Stimulated activated naive CD8-positive, alpha-beta T cell treated with anti-CD3 and anti-CD28 coated beads, Interleukin-15, Interleukin-2, amounts not matched to agents 100 U/mL and 50 U/mL, for 24 hours (primary cell): ENCODE data around the gene P2RX3.
A peak's percentile ranks its signal among the peaks of the same experiment; 100 is the strongest.

Experiments used
- ATAC-seq: fragments of 150-1000 bp; cut with Tn5 transposase; one replicate; pipeline ENCODE4 v1.10.0; 2021
- DNase-seq: peaks from one replicate; pipeline ENCODE4 v3.0.0; 2021

P2RX3 gene

GRCh38 chr11:57310091-57310490, 28.1 kb upstream of the P2RX3 start:
- DNase-seq, result no peak
- ATAC-seq, result no peak

DNA sequence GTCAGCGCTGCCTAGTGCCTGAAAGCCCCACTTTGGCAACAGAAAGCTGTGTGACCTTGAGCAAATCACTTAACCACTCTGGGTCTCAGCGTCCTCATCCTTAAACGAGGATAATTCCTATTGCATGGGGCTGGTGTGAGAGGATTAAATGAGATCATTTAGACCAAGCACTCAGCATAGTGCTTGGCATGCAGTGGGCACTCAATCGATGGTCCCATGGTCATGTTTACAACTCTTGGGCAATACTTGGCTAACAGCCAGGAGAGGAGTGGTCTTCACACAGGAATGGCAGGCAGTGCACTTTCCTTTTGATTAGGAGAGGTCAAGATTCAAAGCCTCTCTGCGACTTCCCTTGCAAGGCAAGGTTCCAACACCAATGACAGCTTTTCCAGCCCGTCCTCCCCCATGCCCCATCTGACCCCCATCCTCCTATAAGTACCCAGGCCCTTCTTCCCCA, 27.5 kb upstream of the P2RX3 start:
- ATAC-seq, result no peak
- DNase-seq, result no peak

GRCh38 chr11:57311109-57311936, 26.8 kb upstream of the P2RX3 start:
- DNase-seq (peak; percentile 86), ATAC-seq (peak; percentile 99)

- no peak for DNase-seq
- ATAC-seq, result no peak
These were observed 25.6 kb upstream of the P2RX3 start for GRCh38 chr11:57312511-57313021.

DNA sequence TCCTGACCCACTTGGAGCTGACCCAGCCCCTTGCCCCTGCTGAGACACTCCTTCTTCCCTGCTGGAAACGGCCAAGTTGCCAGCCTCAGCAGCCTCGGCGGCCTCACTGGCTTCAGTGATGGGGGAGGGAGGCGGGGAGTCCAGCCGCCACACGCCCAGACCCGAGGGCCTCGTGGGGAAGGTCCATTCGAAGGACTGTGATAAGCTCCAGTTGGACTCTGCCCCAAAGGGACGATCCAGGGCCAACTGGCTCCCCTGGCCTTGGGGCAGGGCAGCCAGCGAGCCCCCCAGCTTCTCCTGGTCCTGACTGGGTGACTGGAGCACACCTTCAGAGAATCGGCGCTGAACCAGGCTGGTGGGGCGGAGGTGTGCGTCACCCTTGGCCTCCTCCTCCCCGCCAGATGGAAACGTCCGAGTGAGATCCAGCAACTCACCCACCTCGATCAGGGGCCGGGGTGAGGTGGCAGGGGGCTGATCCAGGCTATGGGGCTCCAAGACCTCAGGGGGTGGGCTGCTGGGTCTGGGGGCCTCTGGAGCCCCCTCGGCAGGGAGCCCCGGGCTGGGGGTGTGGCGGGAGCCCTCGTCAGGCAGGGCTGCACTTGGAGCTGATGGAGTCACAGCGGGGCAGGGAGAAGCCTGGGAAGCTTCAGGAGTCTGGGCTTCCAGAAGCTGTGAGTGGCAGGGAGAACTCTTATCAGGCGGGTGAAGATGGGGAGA, 24.9 kb upstream of the P2RX3 start:
- ATAC-seq, result no peak
- DNase-seq, result no peak

DNA sequence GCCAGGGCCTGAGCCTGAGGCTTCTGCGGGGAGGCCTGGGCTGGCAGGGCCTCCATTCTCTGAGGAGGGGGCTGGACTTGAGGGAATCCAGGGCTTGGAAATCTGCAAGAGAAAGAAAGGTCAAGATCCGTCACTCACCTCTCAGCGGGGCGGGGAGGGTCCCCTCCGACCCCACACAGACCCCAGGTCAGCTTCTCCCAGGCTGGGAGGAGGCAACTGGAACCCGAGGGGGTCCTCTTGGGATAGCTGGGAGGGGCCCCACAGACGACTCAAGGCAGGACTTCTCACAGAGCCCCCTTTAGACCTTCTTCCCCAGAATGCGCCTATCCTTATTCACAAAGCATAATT, 24.4 kb upstream of the P2RX3 start:
- ATAC-seq (no peak), DNase-seq (no peak)

DNA sequence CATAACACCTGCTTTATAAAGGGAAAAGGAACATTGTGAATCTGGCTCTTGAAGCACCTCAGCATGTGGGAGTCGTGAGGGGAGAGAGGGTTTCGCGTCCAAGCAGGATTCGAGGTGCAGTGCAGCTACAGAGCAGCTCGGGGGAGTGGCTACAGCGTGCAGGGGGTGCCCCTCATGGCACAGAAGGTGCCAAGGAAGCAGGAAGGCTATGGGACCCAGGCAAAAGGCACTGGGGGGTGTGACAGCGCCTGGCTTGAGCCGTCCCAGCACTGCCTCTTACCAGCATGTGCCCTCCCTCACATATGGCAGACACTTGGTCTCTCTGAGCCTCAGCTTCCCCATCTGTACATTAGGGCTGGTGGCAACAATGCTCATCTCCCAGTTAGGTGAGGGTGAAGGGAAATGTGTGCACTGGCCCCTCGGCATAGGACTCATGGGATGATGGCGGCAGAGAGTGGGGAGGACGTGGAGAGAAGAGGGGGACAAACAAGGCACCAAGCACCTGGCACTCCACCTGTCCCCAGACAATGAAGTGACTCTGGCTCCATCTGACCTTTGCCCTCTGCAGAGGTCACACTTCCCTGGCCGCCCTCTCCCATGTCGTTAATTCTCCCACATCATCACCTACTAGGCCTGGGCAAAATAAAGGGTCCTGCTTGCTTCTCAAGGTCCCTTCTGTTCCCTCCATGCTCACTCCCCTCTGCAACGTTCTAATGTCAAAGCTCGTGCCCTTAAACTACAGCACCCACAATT, 23.8 kb upstream of the P2RX3 start:
- DNase-seq (no peak), ATAC-seq (no peak)

DNA sequence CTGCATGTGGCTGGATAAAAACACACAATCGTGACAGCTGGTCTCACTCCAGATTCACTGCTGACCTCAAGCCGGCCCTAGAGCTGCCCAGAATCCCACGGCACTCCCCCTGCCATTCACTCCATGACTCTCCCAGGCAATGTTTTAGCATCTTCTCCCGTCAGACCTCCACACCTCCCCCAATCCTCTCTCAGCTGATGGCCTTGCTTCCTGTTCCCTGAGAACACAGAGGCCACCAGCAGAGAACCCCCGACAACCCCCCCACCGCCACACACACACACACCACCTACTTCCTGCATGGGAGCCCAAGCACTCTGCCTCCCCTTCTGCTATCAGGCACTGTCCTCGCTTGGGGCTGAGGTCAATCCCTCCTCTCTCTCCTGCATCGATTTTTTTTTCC, 22.7 kb upstream of the P2RX3 start:
- DNase-seq (no peak), ATAC-seq (no peak)

DNA sequence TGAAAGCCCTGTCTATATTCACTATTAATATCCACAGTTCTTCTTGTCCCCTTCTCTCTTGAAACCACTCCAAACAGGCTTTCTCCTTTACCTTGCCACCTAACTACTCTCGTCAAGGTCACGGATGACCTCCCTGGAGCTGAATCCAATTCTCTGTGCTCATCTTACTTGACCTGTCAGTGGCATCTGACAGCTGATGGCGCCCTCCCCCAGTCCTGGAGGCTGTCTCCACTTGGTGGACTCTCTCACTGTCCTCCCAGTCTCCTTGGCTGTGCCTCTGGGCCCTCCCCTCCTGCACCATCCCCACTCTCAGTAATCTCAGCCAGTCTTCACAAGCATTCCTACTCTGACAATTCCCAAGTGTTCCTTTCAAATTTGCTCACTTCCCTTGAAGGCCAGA, 22.1 kb upstream of the P2RX3 start:
- no peak for ATAC-seq
- no peak for DNase-seq

DNA sequence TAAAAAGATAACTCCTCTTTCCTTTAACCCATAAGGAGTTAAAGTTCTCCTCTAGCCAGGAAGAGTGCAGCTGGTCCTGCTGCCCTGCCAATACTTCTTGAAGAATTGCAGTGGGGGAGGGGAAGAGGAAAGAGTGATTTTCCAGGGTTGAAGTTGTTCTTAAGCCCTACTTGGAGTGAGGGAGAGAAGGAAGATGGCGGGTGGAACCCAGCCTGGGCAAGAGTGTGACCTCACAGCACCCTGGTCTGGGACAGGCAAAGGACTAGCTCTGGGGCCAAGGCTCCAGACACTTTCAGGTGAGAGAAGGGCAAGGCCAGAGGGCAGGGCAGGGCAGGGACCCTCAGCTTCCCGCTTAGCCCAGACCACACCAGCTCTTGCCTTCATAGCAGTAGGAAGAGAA, 20.0 kb upstream of the P2RX3 start:
- no peak for DNase-seq
- no peak for ATAC-seq

DNA sequence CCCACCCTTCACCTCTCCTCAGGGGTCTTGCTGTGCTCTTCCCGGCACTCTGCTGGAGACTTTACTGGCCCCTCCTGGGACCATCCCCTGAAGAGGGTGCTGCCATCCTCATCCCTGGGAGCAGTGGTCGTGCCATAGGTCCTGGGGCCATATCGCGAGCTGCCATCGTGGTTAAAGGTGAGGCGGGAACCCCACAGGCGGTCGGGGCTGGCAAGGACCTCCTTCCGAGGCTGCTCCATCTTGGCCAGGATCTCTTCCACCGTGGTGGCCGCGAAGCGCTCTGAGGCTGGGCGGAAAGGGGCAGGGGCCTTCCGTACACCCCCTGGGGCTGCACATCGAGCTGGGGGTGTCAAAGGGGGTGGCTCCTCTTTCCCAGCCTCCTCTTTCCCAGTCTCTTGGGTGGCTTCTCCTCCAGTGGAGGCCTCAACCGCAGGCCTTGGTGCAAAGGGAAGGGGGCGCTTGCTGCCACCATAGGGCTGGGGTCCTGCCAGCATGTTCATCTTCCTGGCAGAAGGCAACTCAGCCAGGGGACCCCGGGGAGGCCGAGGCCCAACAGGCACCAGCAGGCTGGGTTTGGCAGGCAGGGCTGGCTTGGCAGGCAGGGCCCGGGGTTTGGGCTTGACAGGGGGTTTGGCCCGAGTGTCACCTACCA, 18.0 kb upstream of the P2RX3 start:
- no peak for DNase-seq
- no peak for ATAC-seq

DNA sequence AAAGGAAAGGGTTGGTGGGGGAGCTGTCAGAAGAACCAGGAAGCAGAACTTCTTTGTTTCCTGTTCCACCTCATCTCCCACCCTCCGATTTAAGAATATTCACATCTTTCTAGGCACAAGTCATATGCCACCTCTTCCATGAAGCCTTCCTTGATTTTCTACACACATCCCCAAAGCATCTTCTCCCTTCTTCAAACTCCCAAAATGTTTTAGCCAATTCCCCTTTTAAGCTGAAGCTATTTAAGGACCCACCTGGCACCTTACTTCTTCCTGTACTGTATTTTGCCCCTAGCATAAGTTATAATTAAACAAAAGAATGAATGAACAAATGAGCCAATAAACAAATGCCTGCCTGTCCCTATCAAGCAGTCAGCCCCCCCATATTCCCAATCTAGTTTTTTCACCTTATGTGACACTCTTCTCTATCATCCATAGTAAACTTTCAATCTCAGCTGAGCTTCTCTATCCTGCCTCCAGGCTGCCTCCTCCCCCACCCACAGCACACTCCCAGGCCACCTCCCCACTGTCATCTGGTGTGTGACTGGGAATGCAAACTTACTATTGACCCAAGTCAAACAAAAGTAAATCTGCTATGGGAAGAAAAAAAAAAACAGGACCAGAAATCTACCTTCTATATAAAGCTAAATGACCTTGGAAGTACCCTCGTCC, 17.3 kb upstream of the P2RX3 start:
- DNase-seq (no peak), ATAC-seq (no peak)

DNA sequence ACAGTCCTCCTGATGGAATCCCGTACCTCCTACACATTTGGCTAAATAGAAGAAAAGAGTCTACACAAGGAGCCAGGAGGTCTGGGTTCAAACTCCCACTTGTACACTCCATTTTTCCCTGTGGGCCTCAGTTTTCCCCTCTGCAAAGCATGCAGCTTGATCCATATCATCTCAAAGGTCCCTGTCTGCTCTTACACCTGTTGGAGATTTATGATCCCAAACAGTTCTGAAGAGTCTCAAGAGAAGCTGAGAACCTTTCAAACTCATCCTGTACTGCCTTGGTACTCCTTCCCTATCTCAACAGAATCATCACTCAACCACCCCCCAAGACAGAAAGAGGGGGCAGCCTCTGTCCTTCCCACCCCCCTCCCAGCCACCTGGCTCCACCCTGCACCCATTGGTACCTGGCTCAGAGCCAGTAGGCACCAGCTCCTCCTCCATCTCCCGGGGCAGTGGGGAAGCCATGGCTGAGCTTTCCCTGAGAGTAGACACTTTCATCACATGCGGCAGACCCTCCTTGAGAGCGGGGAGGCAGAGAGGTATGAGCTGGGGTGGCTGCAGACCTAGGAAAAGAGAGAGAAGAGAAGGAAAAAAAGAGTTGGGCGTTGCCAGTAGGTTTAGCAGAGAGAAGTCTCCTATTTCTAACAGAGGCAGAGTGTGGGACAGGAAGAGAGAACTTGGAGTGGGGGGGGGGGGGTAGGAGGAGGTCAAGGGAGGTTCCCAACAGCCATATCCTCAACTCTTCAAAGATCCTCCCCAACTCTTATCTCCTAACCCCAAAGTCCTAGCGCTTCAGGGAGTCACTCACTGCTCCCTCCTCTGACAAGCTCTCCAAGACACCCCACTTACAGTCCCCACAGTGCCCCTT, 16.5 kb upstream of the P2RX3 start:
- no peak for ATAC-seq
- no peak for DNase-seq

DNA sequence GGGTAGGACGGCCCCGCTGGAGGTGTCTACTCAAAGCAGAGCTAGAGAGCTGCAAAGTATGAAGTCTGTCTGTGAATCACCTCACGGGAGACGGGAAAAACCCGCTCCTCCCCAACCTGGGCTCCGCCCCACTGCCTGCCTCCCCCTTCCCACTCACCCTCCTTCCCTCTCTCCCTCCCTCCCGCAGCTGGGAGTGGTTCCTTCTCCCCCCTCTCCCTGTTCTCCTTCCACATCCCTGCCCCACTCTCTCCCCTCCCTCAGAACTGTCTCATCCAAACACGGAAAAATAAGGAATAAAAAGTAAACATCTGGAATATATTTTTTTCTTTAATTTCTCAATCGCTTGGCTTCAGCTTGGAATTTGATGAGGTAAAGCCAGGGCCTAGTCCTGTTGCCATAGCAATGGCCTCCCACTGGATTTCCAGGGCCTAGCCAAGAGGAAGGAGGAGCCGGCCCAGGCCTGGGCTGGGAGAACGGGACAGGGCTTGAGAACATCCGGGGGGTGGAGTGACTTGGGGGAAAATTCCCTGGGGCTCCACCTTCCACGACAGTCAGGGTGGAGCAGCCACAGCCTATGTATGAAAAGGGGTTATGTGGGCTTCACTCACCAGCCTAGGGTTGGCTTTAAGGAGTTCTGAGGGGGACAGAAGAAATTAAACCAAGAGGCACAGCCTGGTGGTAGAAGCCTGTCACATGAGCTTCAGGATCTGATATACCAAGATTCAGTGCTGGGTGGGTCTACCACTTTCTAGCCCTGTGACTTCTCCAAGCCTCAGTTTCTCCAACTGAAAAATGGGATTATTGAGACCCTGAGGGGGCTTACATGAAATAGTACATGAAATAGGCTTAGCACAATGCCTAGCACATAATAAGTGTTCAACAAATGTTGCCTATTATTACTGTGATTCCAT, 15.6 kb upstream of the P2RX3 start:
- ATAC-seq, result no peak
- no peak for DNase-seq

DNA sequence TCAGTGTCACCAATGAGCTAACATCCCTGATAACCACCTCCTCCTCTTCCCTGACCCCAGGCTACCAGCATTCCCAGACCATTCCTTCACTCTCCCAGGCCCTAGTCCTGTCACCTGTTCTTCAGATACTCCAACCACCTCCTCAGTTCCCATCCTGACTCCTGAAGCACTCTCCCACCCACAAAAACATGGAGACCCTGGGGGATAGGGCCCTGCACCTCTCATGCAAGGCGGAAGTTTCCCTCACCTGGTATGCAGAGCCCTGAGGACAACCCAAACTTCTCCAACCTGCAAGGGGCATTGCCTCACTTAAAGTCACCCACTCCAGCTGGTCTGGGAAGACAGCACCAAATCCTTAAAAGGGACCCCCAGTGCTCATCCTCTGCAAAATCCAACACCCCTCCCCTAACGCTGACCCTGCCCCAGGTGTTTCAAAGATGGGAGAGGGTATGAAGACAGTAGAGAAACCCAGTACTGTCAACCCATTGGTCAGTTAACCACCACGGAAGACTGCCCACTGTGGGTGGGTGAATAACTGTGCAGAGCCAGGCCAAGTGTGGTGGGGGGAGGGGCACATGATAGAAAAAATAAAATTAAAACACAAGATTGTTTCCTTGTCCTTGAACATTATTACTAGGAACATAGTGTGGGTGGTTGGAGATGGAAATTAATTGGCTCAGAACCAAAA, 14.8 kb upstream of the P2RX3 start:
- DNase-seq, result no peak
- ATAC-seq, result no peak

DNA sequence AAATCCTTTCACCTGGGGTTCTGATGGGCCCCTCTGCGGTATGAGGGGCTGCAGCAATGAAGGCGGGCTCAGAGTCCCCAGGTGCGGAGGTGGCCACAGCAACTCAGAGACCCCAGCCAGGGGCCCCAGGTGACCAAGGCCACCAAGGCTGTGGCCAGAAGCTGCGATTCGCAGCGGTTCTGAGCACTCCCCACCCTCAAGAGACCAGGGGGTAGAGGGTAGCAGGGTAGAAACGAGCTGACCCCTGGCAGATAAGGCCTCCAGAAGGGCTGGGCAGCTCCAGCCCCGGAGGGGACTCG, 14.3 kb upstream of the P2RX3 start:
- DNase-seq, result no peak

DNA sequence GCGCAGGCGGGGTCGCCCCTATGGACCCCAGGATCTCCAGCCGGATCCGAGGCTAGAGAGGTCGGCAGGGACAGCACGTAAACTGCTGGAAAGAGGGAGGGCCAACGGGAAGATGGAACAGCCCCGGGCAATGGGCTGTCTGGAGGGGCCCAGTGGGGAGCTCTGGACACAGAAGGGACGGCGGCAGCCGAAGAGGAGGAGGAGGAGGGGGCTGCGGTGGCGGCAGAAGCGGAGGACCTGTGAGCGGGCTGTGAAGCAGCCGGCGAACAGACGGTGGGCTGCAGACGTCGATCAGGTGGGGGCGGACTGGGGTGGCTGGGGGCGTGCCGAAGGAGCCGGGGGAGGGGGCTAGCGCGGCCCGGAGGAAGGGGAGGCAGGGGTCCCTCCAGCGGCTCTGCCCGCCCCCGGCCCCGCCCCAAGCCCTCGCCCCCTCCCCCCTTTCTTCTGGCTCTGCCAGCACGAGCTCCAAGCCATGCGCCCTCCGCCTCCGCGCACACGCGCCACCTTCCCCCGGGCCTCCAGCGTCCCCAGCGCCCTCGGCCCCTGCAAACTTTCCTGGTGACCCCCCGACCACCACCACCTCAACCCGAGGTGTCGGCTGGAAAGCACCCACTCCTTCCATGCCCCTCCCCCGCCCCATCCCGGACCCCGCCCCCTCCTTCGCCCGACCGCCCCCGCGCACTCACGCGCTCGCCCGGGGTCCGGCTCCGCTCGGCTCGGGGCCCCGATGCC, 13.8 kb upstream of the P2RX3 start:
- peak; percentile 1 for ATAC-seq
- DNase-seq, result peak; percentile 18

More for the DNA sequence above, 14.3 kb upstream of the P2RX3 start:
- ATAC-seq, result no peak
